Measurements from ENCODE around the gene TUSC2. TPM values are rescaled to one million over a fixed set of nuclear protein-coding genes. Genes with fewer than 3 reads are reported as not detected.

The TUSC2 gene
- total RNA-seq, 4 donors from 2014 or later, result 28.7 to 63.7 (median 42.3) TPM

DNA sequence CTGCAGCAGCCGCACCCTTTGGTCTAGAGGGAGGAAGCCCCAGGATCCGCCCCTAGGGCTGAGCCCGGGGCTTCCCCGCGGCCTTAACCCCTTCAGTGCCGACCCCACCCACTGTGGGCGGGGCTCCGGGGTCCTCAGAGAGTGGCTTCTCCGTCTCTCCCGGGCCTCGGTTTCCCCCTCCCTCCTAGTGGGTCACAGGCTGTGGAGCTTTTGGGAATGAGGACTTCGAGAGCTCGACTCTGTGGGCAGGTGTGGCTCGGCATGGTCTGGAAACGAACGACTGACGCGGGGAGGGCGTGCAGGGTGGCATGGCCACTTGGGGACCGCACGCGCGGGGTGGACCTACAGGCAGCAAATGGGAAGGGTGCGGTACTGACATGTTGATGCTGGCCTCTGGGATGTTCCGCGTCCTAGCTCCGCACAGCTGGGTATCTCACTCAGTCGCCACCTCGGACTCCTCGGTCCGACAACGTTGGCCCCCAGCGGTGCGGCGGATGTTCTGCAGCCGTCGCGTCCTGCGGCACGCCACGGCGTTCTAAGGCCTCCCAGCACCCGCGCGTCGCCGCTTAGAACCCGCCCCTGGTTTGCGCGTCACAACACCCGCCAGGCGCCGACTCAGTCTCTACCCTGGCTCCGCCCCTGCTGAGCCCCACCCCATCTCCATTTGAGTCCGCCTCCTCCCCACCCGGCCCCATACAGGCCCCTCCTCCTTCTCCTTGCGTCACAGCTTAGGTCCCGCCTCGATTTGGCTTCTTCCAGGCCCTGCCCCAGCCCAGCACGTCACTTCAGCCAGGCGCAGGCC lies 29.0 kb downstream of the TUSC2 start, which contains the start of the genes HYAL3 and NAA80:
HYAL3 (minus strand) TSS at position 570 of the 802 bp plus-strand sequence. CDS start 3,803 bp downstream, outside the sequence.
NAA80 (minus strand) TSS at position 570 of the 802 bp plus-strand sequence. CDS start 1,942 bp downstream, outside the sequence.
- Histone ChIP-seq H3K4me3 (replicated peaks in 1 of 3) (peak within 1 kb of the TSS; percentile 32 to 68 (median 57)), H3K9me3 (no peaks in the 10 kb centered on the region), H3K4me1 (peaks cover 22 to 35% of the 10 kb centered on the region in 2 donors), H3K27ac (peak within 1 kb of the TSS; percentile 65 to 88 (median 88)), H3K36me3 (no peaks in the 10 kb centered on the region), H3K27me3 (no peaks in the 10 kb centered on the region)
- WGBS, 2 donors, result 0 to 1% methylated on average over 21 to 34 of the region's 61 CpGs
- peak; percentile 99 for DNase-seq
- intact Hi-C loops (cut with DNase I), result no loop called here
- TF ChIP-seq, protein P1, sequence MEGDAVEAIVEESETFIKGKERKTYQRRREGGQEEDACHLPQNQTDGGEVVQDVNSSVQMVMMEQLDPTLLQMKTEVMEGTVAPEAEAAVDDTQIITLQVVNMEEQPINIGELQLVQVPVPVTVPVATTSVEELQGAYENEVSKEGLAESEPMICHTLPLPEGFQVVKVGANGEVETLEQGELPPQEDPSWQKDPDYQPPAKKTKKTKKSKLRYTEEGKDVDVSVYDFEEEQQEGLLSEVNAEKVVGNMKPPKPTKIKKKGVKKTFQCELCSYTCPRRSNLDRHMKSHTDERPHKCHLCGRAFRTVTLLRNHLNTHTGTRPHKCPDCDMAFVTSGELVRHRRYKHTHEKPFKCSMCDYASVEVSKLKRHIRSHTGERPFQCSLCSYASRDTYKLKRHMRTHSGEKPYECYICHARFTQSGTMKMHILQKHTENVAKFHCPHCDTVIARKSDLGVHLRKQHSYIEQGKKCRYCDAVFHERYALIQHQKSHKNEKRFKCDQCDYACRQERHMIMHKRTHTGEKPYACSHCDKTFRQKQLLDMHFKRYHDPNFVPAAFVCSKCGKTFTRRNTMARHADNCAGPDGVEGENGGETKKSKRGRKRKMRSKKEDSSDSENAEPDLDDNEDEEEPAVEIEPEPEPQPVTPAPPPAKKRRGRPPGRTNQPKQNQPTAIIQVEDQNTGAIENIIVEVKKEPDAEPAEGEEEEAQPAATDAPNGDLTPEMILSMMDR (IDR thresholded peaks at IDR 0.05), result peak in 5 of 6 experiments; percentile 14 to 49 (median 43)
- TF ChIP-seq POLR2A (IDR thresholded peaks at IDR 0.05), result peak; percentile 59 to 93

DNA sequence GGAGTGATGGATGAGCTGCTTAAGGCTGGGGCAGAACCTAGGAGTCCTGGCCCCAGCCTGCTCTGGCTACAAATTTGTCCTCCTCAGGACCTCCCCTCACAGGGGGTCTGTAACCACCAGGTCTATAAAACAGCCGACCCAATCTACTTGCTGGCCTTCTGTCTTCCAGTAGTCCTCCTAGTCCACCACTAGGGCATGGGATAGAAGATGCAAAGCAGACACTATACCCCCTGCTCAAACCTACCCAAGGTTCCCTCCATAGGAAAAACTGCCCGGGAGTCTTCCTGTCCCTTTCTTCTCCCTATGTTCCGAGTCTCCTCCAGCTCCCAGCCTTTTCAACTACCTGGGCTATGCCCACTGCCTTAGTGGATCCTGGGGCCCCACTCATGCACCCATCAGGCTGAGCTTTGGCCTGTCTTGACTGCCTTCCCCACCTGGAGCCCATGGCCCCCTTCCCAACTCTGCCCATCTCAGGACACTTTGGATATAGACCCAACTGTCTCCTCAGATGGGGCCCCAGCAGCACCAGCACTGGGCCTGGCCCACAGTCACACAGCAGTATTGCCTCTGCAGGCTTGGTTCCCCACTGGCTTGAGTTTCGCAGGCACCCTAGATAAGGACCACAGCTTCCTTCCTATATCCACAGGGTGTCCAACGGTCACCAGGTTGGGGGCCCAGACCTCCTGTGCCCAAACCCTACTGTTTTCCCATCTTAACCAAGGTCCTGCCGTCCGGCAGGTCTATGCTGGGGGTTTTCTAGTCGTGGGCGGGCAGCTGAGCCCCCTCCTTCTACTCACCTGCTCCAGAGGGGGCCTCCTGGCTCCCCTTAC lies 29.9 kb downstream of the TUSC2 start:
- Histone ChIP-seq H3K4me1 (peaks cover 19 to 31% of the 10 kb centered on the region in 2 donors), H3K27me3 (no peaks in the 10 kb centered on the region), H3K36me3 (no peaks in the 10 kb centered on the region), H3K27ac (peak overlapping the region; percentile 65 to 88 (median 84)), H3K9me3 (no peaks in the 10 kb centered on the region), H3K4me3 (replicated peaks in 1 of 3) (peak overlapping the region in 2 of 3 donors; percentile 12 to 68)
- TF ChIP-seq POLR2A (IDR thresholded peaks at IDR 0.05), result no peak
- TF ChIP-seq, protein P1 (IDR thresholded peaks at IDR 0.05), result no peak
- DNase-seq, result no peak
- intact Hi-C loops (cut with DNase I), result no loop called here
- whole genome bisulfite sequencing, 2 donors, result 55 to 67% methylated on average over 6 to 9 of the region's 9 CpGs

DNA sequence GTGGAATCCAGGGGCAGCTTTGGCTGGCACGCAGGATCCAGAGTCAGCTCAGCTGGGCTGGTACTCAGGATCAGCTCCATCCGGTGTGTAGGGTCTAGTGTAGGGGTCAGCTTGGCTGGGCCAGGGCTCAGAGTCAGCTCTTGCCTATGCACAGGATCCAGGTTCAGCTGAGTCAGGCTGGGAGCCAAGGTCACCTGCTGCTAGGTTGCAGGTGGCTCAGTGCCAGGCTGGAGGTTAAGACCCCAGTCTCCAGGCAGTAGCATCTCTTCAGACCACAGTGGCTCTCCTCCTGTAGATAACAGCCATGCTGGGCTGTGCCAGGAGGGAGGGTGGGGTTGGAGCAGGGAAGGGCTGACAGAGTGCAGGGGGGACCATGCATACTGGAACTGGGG lies 30.6 kb downstream of the TUSC2 start:
- H3K4me1 ChIP-seq, result peaks cover 25 to 37% of the 10 kb centered on the region in 2 donors
- no peak for DNase-seq
- no peak overlapping the region for H3K27ac ChIP-seq

DNA sequence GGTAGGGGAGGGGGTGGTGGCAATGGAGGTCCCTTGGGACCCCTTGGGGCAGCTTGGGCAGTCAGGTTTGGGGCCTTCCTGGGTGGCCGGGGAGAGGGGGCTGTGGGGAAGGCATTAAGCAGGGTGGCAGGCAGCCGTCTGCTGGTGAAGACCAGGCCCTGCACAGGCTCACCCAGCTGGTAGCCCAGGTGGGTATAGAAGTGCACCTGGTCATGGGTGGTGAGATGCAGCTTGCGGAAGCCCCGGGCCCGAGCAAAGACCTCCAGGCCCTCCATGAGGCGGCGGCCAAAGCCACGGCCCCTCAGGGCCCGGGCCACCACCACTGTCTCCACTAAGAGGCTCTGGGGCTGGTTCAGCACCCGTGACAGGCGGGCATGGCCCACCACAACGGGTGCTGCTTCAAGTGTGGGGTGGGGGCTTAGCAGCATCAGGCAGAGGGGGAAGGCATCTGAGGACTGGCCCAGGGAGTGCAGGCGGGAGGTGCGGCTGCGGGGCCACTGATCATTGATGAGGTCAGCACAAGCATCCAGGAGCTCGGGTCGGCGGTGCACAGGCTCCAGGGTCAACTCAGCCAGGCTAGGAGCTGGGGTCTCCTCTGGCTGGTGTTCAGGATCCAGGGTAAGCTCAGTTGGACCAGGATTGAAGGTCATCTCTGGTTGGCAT lies 31.2 kb downstream of the TUSC2 start:
- intact Hi-C loops (cut with DNase I), result no loop called here
- peaks cover 25 to 37% of the 10 kb centered on the region in 2 donors for H3K4me1 ChIP-seq
- DNase-seq, result no peak
- H3K36me3 ChIP-seq, result no peaks in the 10 kb centered on the region
- no peaks in the 10 kb centered on the region for H3K27me3 ChIP-seq
- TF ChIP-seq, protein P1 (IDR thresholded peaks at IDR 0.05), result no peak
- no peak for TF ChIP-seq POLR2A (IDR thresholded peaks at IDR 0.05)
- H3K27ac ChIP-seq, result no peak overlapping the region
- H3K4me3 ChIP-seq (replicated peaks in 1 of 3), result no peak overlapping the region
- WGBS, 2 donors, result 94 to 97% methylated on average over 7 to 8 of the region's 18 CpGs
- H3K9me3 ChIP-seq, result no peaks in the 10 kb centered on the region

More for the DNA sequence above, 30.6 kb downstream of the TUSC2 start:
- WGBS, 2 donors, result 100% methylated on average over 2 of the region's 2 CpGs; no CpG with 5 or more reads in 1 of the 2 donors
- Histone ChIP-seq H3K9me3 (no peaks in the 10 kb centered on the region), H3K4me3 (replicated peaks in 1 of 3) (no peak overlapping the region), H3K27me3 (no peaks in the 10 kb centered on the region), H3K36me3 (no peaks in the 10 kb centered on the region)
- TF ChIP-seq POLR2A (IDR thresholded peaks at IDR 0.05), result no peak
- TF ChIP-seq, protein P1 (IDR thresholded peaks at IDR 0.05), result no peak
- intact Hi-C loops (cut with DNase I), result no loop called here

Measured in thyroid gland (tissue), 4 donors.